Activated CD8-positive, alpha-beta T cell treated with anti-CD3 and anti-CD28 coated beads, Interleukin-2, amount 10 ng/mL, durations not matched to agents 7 days and 5 days (primary cell): ENCODE results near the gene PIWIL4. TPM values are rescaled to one million over a fixed set of nuclear protein-coding genes. Genes with fewer than 3 reads are reported as not detected.
"Not testable (repeated sequence)": the region's sequence is repeated elsewhere in the genome, so short reads cannot be mapped to it uniquely, and the experiment has no call there.

Experiments
- ATAC-seq: fragments of 150-1000 bp; cut with Tn5 transposase; one replicate; pipeline ENCODE4 v1.10.0; 2021; ENCODE audit warnings: moderate library complexity
- CTCF ChIA-PET: fragments of 350-600 bp; sonication (Branson Sonifier 250); formaldehyde crosslinking; loops from one replicate; lab custom pipeline; 2021; ENCODE audit warnings: antibody characterized with exemption; lab: Charles Lee
- POLR2A ChIA-PET: fragments of 350-600 bp; sonication (Branson Sonifier 250); formaldehyde crosslinking; loops from one replicate; lab custom pipeline; 2021; ENCODE audit warnings: antibody characterized with exemption; lab: Charles Lee
- DNase-seq: peaks from one replicate; pipeline ENCODE4 v3.0.0-alpha.2; 2020
- H3K27ac Mint-ChIP-seq: one replicate; pipeline ENCODE4 v1.8.0; 2021; ENCODE audit warnings: mild to moderate bottlenecking, mixed read lengths
- H3K27me3 Mint-ChIP-seq: one replicate; pipeline ENCODE4 v1.8.0; 2021; ENCODE audit warnings: low read depth, mixed read lengths
- H3K36me3 Mint-ChIP-seq: one replicate; pipeline ENCODE4 v1.8.0; 2021; ENCODE audit warnings: low read depth, mixed read lengths
- H3K4me1 Mint-ChIP-seq: one replicate; pipeline ENCODE4 v1.8.0; 2021; ENCODE audit warnings: low read depth, mixed read lengths
- H3K4me3 Mint-ChIP-seq: one replicate; pipeline ENCODE4 v1.8.0; 2021; ENCODE audit warnings: mild to moderate bottlenecking, mixed read lengths
- H3K9me3 Mint-ChIP-seq: one replicate; pipeline ENCODE4 v1.8.0; 2022; ENCODE audit warnings: mixed read lengths; ENCODE audit not compliant: insufficient read depth
- total RNA-seq, 2 experiments: library from RNA; stranded (reverse); gene quantifications; one replicate each; pipeline ENCODE4 v1.2.3, GENCODE V29; 2021

The PIWIL4 gene
- total RNA-seq, 2 experiments from 2014 or later: 0.39 to 0.53 TPM

GRCh38 chr11:94625422-94625821, 58.3 kb downstream of the PIWIL4 start:
- H3K27ac Mint-ChIP-seq, H3K4me3 Mint-ChIP-seq, H3K36me3 Mint-ChIP-seq, POLR2A ChIA-PET, H3K4me1 Mint-ChIP-seq, H3K9me3 Mint-ChIP-seq, DNase-seq, CTCF ChIA-PET, ATAC-seq, H3K27me3 Mint-ChIP-seq: not testable (repeated sequence)

- CTCF ChIA-PET: interaction anchor here (1.5 kb wide), 1 partner anchor 341 kb away, joined by 3 read pairs; no protein-coding TSS in a partner anchor
- H3K27me3 Mint-ChIP-seq, DNase-seq, H3K27ac Mint-ChIP-seq, POLR2A ChIA-PET, H3K4me1 Mint-ChIP-seq, H3K9me3 Mint-ChIP-seq, ATAC-seq, H3K4me3 Mint-ChIP-seq, H3K36me3 Mint-ChIP-seq: not testable (repeated sequence)
These were observed 59.9 kb downstream of the PIWIL4 start for GRCh38 chr11:94627003-94627560.

- DNase-seq: no peak
- H3K4me3 Mint-ChIP-seq: no peak overlapping the region
- H3K4me1 Mint-ChIP-seq: no peaks in the 10 kb centered on the region
- peaks cover 5% of the 10 kb centered on the region for H3K27me3 Mint-ChIP-seq
- no peak overlapping the region for H3K27ac Mint-ChIP-seq
- ChIA-PET POLR2A (no interaction called here), CTCF (interaction anchor here (1.0 kb wide), 1 partner anchor 268 kb away, joined by 3 read pairs; no protein-coding TSS in a partner anchor)
- no peaks in the 10 kb centered on the region for H3K36me3 Mint-ChIP-seq
- no peak for ATAC-seq
- peaks cover 8% of the 10 kb centered on the region for H3K9me3 Mint-ChIP-seq
These were observed 62.6 kb downstream of the PIWIL4 start for GRCh38 chr11:94629741-94630140.

- ChIA-PET CTCF (interaction anchor here (1.0 kb wide), 1 partner anchor 267 kb away, joined by 3 read pairs; no protein-coding TSS in a partner anchor), POLR2A (no interaction called here)
- no peak for ATAC-seq
- Mint-ChIP-seq H3K4me1 (no peaks in the 10 kb centered on the region), H3K27me3 (peaks cover 5% of the 10 kb centered on the region), H3K36me3 (no peaks in the 10 kb centered on the region), H3K9me3 (peaks cover 8% of the 10 kb centered on the region), H3K4me3 (no peak overlapping the region), H3K27ac (no peak overlapping the region)
- DNase-seq: no peak
These were observed 63.1 kb downstream of the PIWIL4 start for GRCh38 chr11:94630221-94630620.

GRCh38 chr11:94632356-94632755, 65.2 kb downstream of the PIWIL4 start:
- H3K27me3 Mint-ChIP-seq: peaks cover 2% of the 10 kb centered on the region
- H3K4me1 Mint-ChIP-seq: no peaks in the 10 kb centered on the region
- no peaks in the 10 kb centered on the region for H3K9me3 Mint-ChIP-seq
- ChIA-PET CTCF (no interaction called here), POLR2A (no interaction called here)
- H3K36me3 Mint-ChIP-seq: no peaks in the 10 kb centered on the region
- H3K4me3 Mint-ChIP-seq: no peak overlapping the region
- ATAC-seq (no peak), DNase-seq (no peak)
- H3K27ac Mint-ChIP-seq: no peak overlapping the region

GRCh38 chr11:94635072-94635471, 67.9 kb downstream of the PIWIL4 start:
- ChIA-PET POLR2A (no interaction called here), CTCF (no interaction called here)
- Mint-ChIP-seq H3K9me3 (no peaks in the 10 kb centered on the region), H3K27me3 (peaks cover 2% of the 10 kb centered on the region), H3K4me1 (peaks cover 5% of the 10 kb centered on the region), H3K36me3 (no peaks in the 10 kb centered on the region), H3K27ac (no peak overlapping the region), H3K4me3 (no peak overlapping the region)
- DNase-seq (no peak), ATAC-seq (no peak)

- H3K27ac Mint-ChIP-seq: no peak overlapping the region
- H3K9me3 Mint-ChIP-seq: no peaks in the 10 kb centered on the region
- H3K27me3 Mint-ChIP-seq: peaks cover under 1% of the 10 kb centered on the region
- no peak overlapping the region for H3K4me3 Mint-ChIP-seq
- H3K36me3 Mint-ChIP-seq: no peaks in the 10 kb centered on the region
- peaks cover 5% of the 10 kb centered on the region for H3K4me1 Mint-ChIP-seq
- DNase-seq (no peak), ATAC-seq (no peak)
- ChIA-PET CTCF (interaction anchor here (1.3 kb wide), 1 partner anchor 15 kb away, joined by 4 read pairs; no protein-coding TSS in a partner anchor), POLR2A (no interaction called here)
These were observed 69.3 kb downstream of the PIWIL4 start for GRCh38 chr11:94636388-94636949.

- H3K27me3 Mint-ChIP-seq: no peaks in the 10 kb centered on the region
- H3K4me3 Mint-ChIP-seq: no peak overlapping the region
- no peak for DNase-seq
- peaks cover 5% of the 10 kb centered on the region for H3K4me1 Mint-ChIP-seq
- ATAC-seq: no peak
- POLR2A ChIA-PET: no interaction called here
- no peaks in the 10 kb centered on the region for H3K9me3 Mint-ChIP-seq
- no peaks in the 10 kb centered on the region for H3K36me3 Mint-ChIP-seq
- CTCF ChIA-PET: no interaction called here
- H3K27ac Mint-ChIP-seq: no peak overlapping the region
These were observed 71.2 kb downstream of the PIWIL4 start for GRCh38 chr11:94638301-94638901.

GRCh38 chr11:94638902-94639373, 71.8 kb downstream of the PIWIL4 start:
- POLR2A ChIA-PET: no interaction called here
- CTCF ChIA-PET: no interaction called here
- no peaks in the 10 kb centered on the region for H3K9me3 Mint-ChIP-seq

GRCh38 chr11:94639901-94640721, 72.9 kb downstream of the PIWIL4 start:
- Mint-ChIP-seq H3K4me1 (peaks cover 5% of the 10 kb centered on the region), H3K27me3 (no peaks in the 10 kb centered on the region), H3K9me3 (no peaks in the 10 kb centered on the region), H3K36me3 (no peaks in the 10 kb centered on the region), H3K27ac (no peak overlapping the region), H3K4me3 (no peak overlapping the region)
- no peak for ATAC-seq
- ChIA-PET POLR2A (no interaction called here), CTCF (no interaction called here)
- DNase-seq: no peak

More at GRCh38 chr11:94638902-94639373, 71.8 kb downstream of the PIWIL4 start:
- Mint-ChIP-seq H3K27me3 (no peaks in the 10 kb centered on the region), H3K36me3 (no peaks in the 10 kb centered on the region), H3K4me1 (peaks cover 5% of the 10 kb centered on the region), H3K27ac (no peak overlapping the region), H3K4me3 (no peak overlapping the region)
- DNase-seq: no peak
- no peak for ATAC-seq

GRCh38 chr11:94641167-94641761, 74.1 kb downstream of the PIWIL4 start:
- H3K27ac Mint-ChIP-seq: no peak overlapping the region
- no peak overlapping the region for H3K4me3 Mint-ChIP-seq
- ChIA-PET CTCF (no interaction called here), POLR2A (no interaction called here)
- H3K27me3 Mint-ChIP-seq: no peaks in the 10 kb centered on the region
- H3K4me1 Mint-ChIP-seq: peaks cover 5% of the 10 kb centered on the region
- no peaks in the 10 kb centered on the region for H3K36me3 Mint-ChIP-seq
- ATAC-seq: no peak
- no peaks in the 10 kb centered on the region for H3K9me3 Mint-ChIP-seq
- no peak for DNase-seq
